ENCODE data around the gene NPHS1. TPM values are rescaled to one million over a fixed set of nuclear protein-coding genes. Genes with fewer than 3 reads are reported as not detected.
A peak's percentile ranks its signal among the peaks of the same experiment; 100 is the strongest.
"Not testable (repeated sequence)": the region's sequence is repeated elsewhere in the genome, so short reads cannot be mapped to it uniquely, and the experiment has no call there.

Gene NPHS1
- total and polyA plus RNA-seq, 4 experiments from 2014 or later = not detected

GRCh38 chr19:35879068-35879467 is 26.8 kb upstream of the NPHS1 start:
- no peak overlapping the region for H3K27ac ChIP-seq (ENCODE audit: low read depth, low read length)
- H3K4me1 ChIP-seq (ENCODE audit: insufficient read depth, low read length) = peaks cover 13% of the 10 kb centered on the region
- Mint-ChIP-seq H3K27me3 (peaks cover 12 to 22% of the 10 kb centered on the region in 2 donors), H3K27ac (no peak overlapping the region), H3K4me1 (peaks cover 7 to 14% (median 9%) of the 10 kb centered on the region in 4 donors), H3K9me3 (no peaks in the 10 kb centered on the region), H3K4me3 (no peak overlapping the region), H3K36me3 (peaks cover 0 to 4% of the 10 kb centered on the region in 2 donors)
- no peaks in the 10 kb centered on the region for H3K36me3 ChIP-seq (ENCODE audit: insufficient read depth, low read length)
- DNase-seq = no peak
- peaks cover 14% of the 10 kb centered on the region for H3K27me3 ChIP-seq (ENCODE audit: insufficient read depth, low read length)
- ChIA-PET CTCF (ENCODE audit: partially characterized antibody) (interaction anchor here (1.5 to 5.7 kb wide), 2 partner anchors 53 to 186 kb away, joined by 4 to 125 read pairs; no protein-coding TSS in a partner anchor), POLR2A (ENCODE audit: partially characterized antibody) (no interaction called here)
- no peak overlapping the region for H3K4me3 ChIP-seq (ENCODE audit: low read length in 2 of 2)
- intact Hi-C loops (cut with micrococcal nuclease) = no loop called here
- no peaks in the 10 kb centered on the region for H3K9me3 ChIP-seq (ENCODE audit: control insufficient read depth in 1 of 2, low read length in 2 of 2)

DNA sequence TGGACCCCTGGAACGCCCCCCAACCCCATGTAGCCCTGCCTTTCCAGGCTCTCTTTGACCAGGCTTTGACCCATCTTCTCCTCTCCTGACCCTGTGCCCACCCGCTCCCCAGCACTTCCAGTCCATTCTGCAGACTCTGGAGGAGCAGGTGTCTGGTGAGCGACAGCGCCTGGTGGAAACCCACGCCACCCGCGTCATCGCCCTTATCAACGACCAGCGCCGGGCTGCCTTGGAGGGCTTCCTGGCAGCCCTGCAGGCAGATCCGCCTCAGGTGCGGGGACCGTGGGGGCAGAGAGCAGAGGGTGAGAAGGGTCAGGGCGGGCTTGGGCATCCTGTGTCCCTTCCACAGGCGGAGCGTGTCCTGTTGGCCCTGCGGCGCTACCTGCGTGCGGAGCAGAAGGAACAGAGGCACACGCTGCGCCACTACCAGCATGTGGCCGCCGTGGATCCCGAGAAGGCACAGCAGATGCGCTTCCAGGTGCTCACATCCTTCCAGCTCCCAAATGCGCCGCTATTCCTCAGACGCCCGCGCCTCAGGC is 22.2 kb upstream of the NPHS1 start:
- CTCF ChIA-PET (ENCODE audit: partially characterized antibody) = no interaction called here

GRCh38 chr19:35872180-35872579 is 19.9 kb upstream of the NPHS1 start:
- Histone ChIP-seq H3K4me1 (ENCODE audit: insufficient read depth, low read length) (peaks cover 24% of the 10 kb centered on the region), H3K27me3 (ENCODE audit: insufficient read depth, low read length) (peaks cover 4% of the 10 kb centered on the region), H3K36me3 (ENCODE audit: insufficient read depth, low read length) (no peaks in the 10 kb centered on the region), H3K9me3 (ENCODE audit: control insufficient read depth in 1 of 2, low read length in 2 of 2) (no peaks in the 10 kb centered on the region), H3K4me3 (ENCODE audit: low read length in 2 of 2) (no peak overlapping the region), H3K27ac (ENCODE audit: low read depth, low read length) (no peak overlapping the region)
- Mint-ChIP-seq H3K27me3 (peaks cover 22 to 37% of the 10 kb centered on the region in 2 donors), H3K27ac (no peak overlapping the region), H3K9me3 (no peaks in the 10 kb centered on the region), H3K4me3 (no peak overlapping the region), H3K4me1 (peaks cover 10 to 25% (median 13%) of the 10 kb centered on the region in 4 donors), H3K36me3 (no peaks in the 10 kb centered on the region)
- ChIA-PET POLR2A (ENCODE audit: partially characterized antibody) (no interaction called here), CTCF (ENCODE audit: partially characterized antibody) (no interaction called here)
- DNase-seq = no peak
- intact Hi-C loops (cut with micrococcal nuclease) = no loop called here

More for the DNA sequence above, 22.2 kb upstream of the NPHS1 start:
- Histone ChIP-seq H3K36me3 (ENCODE audit: insufficient read depth, low read length) (no peaks in the 10 kb centered on the region), H3K27me3 (ENCODE audit: insufficient read depth, low read length) (peaks cover 11% of the 10 kb centered on the region), H3K4me1 (ENCODE audit: insufficient read depth, low read length) (peaks cover 12% of the 10 kb centered on the region), H3K4me3 (ENCODE audit: low read length in 2 of 2) (no peak overlapping the region), H3K9me3 (ENCODE audit: control insufficient read depth in 1 of 2, low read length in 2 of 2) (no peaks in the 10 kb centered on the region), H3K27ac (ENCODE audit: low read depth, low read length) (no peak overlapping the region)
- H3K27me3 Mint-ChIP-seq = peaks cover 21 to 33% of the 10 kb centered on the region in 2 donors
- peaks cover 7 to 10% (median 8%) of the 10 kb centered on the region in 4 donors for H3K4me1 Mint-ChIP-seq
- no peaks in the 10 kb centered on the region for H3K36me3 Mint-ChIP-seq
- POLR2A ChIA-PET (ENCODE audit: partially characterized antibody) = no interaction called here
- no peaks in the 10 kb centered on the region for H3K9me3 Mint-ChIP-seq
- no peak overlapping the region for H3K4me3 Mint-ChIP-seq
- DNase-seq = no peak
- no peak overlapping the region for H3K27ac Mint-ChIP-seq
- intact Hi-C loops (cut with micrococcal nuclease) = no loop called here

GRCh38 chr19:35871611-35872010 is 19.3 kb upstream of the NPHS1 start:
- Mint-ChIP-seq H3K4me1 (peaks cover 10 to 25% (median 13%) of the 10 kb centered on the region in 4 donors), H3K27ac (no peak overlapping the region), H3K27me3 (peaks cover 22 to 37% of the 10 kb centered on the region in 2 donors), H3K9me3 (no peaks in the 10 kb centered on the region), H3K4me3 (peak overlapping the region in 1 of 8 donors; percentile 41), H3K36me3 (no peaks in the 10 kb centered on the region)
- ChIA-PET POLR2A (ENCODE audit: partially characterized antibody) (no interaction called here), CTCF (ENCODE audit: partially characterized antibody) (no interaction called here)
- peaks cover 4% of the 10 kb centered on the region for H3K27me3 ChIP-seq (ENCODE audit: insufficient read depth, low read length)
- H3K4me3 ChIP-seq (ENCODE audit: low read length in 2 of 2) = no peak overlapping the region
- peaks cover 24% of the 10 kb centered on the region for H3K4me1 ChIP-seq (ENCODE audit: insufficient read depth, low read length)
- H3K36me3 ChIP-seq (ENCODE audit: insufficient read depth, low read length) = no peaks in the 10 kb centered on the region
- no peak for DNase-seq
- H3K27ac ChIP-seq (ENCODE audit: low read depth, low read length) = no peak overlapping the region
- no peaks in the 10 kb centered on the region for H3K9me3 ChIP-seq (ENCODE audit: control insufficient read depth in 1 of 2, low read length in 2 of 2)
- intact Hi-C loops (cut with micrococcal nuclease) = no loop called here

GRCh38 chr19:35870798-35871197 is 18.5 kb upstream of the NPHS1 start:
- Mint-ChIP-seq H3K27ac (no peak overlapping the region), H3K36me3 (no peaks in the 10 kb centered on the region), H3K4me1 (peaks cover 10 to 25% (median 13%) of the 10 kb centered on the region in 4 donors), H3K9me3 (no peaks in the 10 kb centered on the region), H3K4me3 (peak overlapping the region in 2 of 8 donors; percentile 8 to 81), H3K27me3 (peaks cover 19 to 34% of the 10 kb centered on the region in 2 donors)
- Histone ChIP-seq H3K9me3 (ENCODE audit: control insufficient read depth in 1 of 2, low read length in 2 of 2) (no peaks in the 10 kb centered on the region), H3K4me1 (ENCODE audit: insufficient read depth, low read length) (peaks cover 24% of the 10 kb centered on the region), H3K27ac (ENCODE audit: low read depth, low read length) (no peak overlapping the region), H3K4me3 (ENCODE audit: low read length in 2 of 2) (no peak overlapping the region), H3K27me3 (ENCODE audit: insufficient read depth, low read length) (peaks cover 4% of the 10 kb centered on the region), H3K36me3 (ENCODE audit: insufficient read depth, low read length) (no peaks in the 10 kb centered on the region)
- CTCF ChIA-PET (ENCODE audit: partially characterized antibody) = no interaction called here
- POLR2A ChIA-PET (ENCODE audit: partially characterized antibody) = no interaction called here
- intact Hi-C loops (cut with micrococcal nuclease) = no loop called here
- DNase-seq = no peak

- Histone ChIP-seq H3K4me1 (ENCODE audit: insufficient read depth, low read length) (peaks cover 24% of the 10 kb centered on the region), H3K4me3 (ENCODE audit: low read length in 2 of 2) (peak overlapping the region in 1 of 2 donors; percentile 24)
- peak overlapping the region; percentile 64 to 89 (median 74) for H3K4me3 Mint-ChIP-seq
- H3K27ac ChIP-seq (ENCODE audit: low read depth, low read length); intact Hi-C loops (cut with micrococcal nuclease); H3K27me3 ChIP-seq (ENCODE audit: insufficient read depth, low read length); H3K9me3 ChIP-seq (ENCODE audit: control insufficient read depth in 1 of 2, low read length in 2 of 2); H3K36me3 Mint-ChIP-seq; DNase-seq; H3K36me3 ChIP-seq (ENCODE audit: insufficient read depth, low read length); H3K9me3 Mint-ChIP-seq: not testable (repeated sequence)
- peaks cover 10 to 25% (median 13%) of the 10 kb centered on the region in 4 donors for H3K4me1 Mint-ChIP-seq
- POLR2A ChIA-PET (ENCODE audit: partially characterized antibody) = interaction anchor here (1.0 to 1.1 kb wide), 2 partner anchors 11 to 33 kb away, joined by 3 to 4 read pairs; no protein-coding TSS in a partner anchor
- peaks cover 20 to 39% of the 10 kb centered on the region in 2 donors for H3K27me3 Mint-ChIP-seq
- peak overlapping the region in 2 of 7 donors; percentile 73 to 74 for H3K27ac Mint-ChIP-seq
- CTCF ChIA-PET (ENCODE audit: partially characterized antibody) = interaction anchor here (0.9 kb wide), 1 partner anchor 61 kb away, joined by 3 read pairs; no protein-coding TSS in a partner anchor
These were observed 17.9 kb upstream of the NPHS1 start for GRCh38 chr19:35870124-35870736.

DNA sequence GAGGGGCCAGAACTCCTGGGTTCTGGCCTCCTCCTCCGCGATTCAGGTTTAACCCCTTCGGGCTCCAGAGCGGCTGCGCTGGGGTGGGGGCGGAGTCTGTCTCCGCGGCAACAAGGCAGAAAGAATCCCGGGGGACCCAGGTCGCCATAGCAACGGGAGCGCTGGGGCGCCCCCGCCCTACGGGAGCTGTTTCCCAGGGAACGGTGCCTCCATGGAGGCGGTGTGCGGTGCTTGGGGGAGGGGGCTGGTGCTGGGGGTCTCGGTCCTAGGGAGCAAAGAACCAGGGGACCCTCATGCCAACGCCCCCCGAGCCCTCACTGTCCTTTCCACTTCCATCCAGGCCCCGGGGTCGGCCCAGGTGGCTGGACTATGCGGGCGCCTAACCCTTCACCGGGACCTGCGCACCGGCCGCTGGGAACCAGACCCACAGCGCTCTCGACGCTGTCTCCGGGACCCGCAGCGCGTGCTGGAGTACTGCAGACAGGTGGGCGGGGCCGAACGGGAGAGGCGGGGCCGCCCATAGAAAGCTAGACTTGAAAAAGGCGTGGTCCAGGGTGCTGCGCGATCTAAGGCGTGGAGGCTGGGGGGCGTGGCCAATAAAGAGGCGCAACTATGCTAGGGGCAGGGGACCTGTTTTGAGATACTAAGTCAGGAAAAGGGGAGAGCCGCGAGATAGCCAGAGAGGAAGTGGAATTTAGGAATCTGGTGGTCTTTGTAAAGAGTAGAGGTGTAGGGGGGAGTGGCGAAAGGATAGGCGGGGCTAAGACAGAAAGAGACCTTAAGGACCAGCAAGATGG is 17.2 kb upstream of the NPHS1 start:
- H3K4me3 ChIP-seq (ENCODE audit: low read length in 2 of 2) = peak overlapping the region in 1 of 2 donors; percentile 24
- Mint-ChIP-seq H3K36me3 (no peaks in the 10 kb centered on the region), H3K9me3 (no peaks in the 10 kb centered on the region), H3K4me1 (peaks cover 10 to 25% (median 13%) of the 10 kb centered on the region in 4 donors), H3K27ac (peak overlapping the region in 5 of 7 donors; percentile 73 to 77 (median 74)), H3K27me3 (peaks cover 22 to 41% of the 10 kb centered on the region in 2 donors), H3K4me3 (peak overlapping the region; percentile 66 to 89 (median 74))
- H3K27me3 ChIP-seq (ENCODE audit: insufficient read depth, low read length) = peaks cover 4% of the 10 kb centered on the region
- ChIA-PET POLR2A (ENCODE audit: partially characterized antibody) (interaction anchor here (0.9 to 1.2 kb wide), 4 partner anchors 12 to 60 kb away, joined by 3 to 4 read pairs (median 3); no protein-coding TSS in a partner anchor), CTCF (ENCODE audit: partially characterized antibody) (interaction anchor here (0.9 kb wide), 1 partner anchor 61 kb away, joined by 3 read pairs; no protein-coding TSS in a partner anchor)
- H3K4me1 ChIP-seq (ENCODE audit: insufficient read depth, low read length) = peaks cover 24% of the 10 kb centered on the region
- H3K36me3 ChIP-seq (ENCODE audit: insufficient read depth, low read length) = no peaks in the 10 kb centered on the region
- H3K9me3 ChIP-seq (ENCODE audit: control insufficient read depth in 1 of 2, low read length in 2 of 2) = no peaks in the 10 kb centered on the region
- H3K27ac ChIP-seq (ENCODE audit: low read depth, low read length) = no peak overlapping the region
- peak; percentile 74 to 88 (median 81) for DNase-seq
- intact Hi-C loops (cut with micrococcal nuclease) = no loop called here

Data from CD4-positive, alpha-beta memory T cell (primary cell).